Endothelial cell of umbilical vein (primary cell): ENCODE measurements around the gene ZNF892. TPM values are rescaled to one million over a fixed set of nuclear protein-coding genes. Genes with fewer than 3 reads are reported as not detected.

ENCODE experiments used
- BruUV-seq: library from RNA; stranded (reverse); fragments of 400-500 nt; replicated peaks from 2 replicates; lab custom pipeline; 2021; lab: Mats Ljungman, UMichigan
- CTCF ChIA-PET: fragments of 300-600, 350-600 bp; sonication (Branson Sonifier 250); formaldehyde crosslinking; loops from one replicate; lab custom pipeline; 2021; ENCODE audit warnings: antibody characterized with exemption, inconsistent platforms; lab: Charles Lee
- POLR2A ChIA-PET: fragments of 300-600, 350-600 bp; sonication (Branson Sonifier 250); formaldehyde crosslinking; loops from one replicate; lab custom pipeline; 2021; ENCODE audit warnings: antibody characterized with exemption, inconsistent platforms; lab: Charles Lee
- DNase-seq: peaks from one replicate; pipeline ENCODE4 v3.0.0-alpha.2; 2011; ENCODE audit warnings: low read depth, low spot score
- FAIRE-seq: peaks from 2 replicates; lab custom pipeline; 2011; peaks lifted over from hg19 to GRCh38; lab: Jason Lieb, UNC
- H2AFZ ChIP-seq: 2 replicates; pipeline ENCODE4 v1.6.0; 2012; ENCODE audit warnings: low read depth, low read length, control low read depth, inconsistent platforms
- H3K27ac ChIP-seq: 2 replicates; pipeline ENCODE4 v1.5.1; 2011; ENCODE audit warnings: low read depth, mild to moderate bottlenecking, control low read depth, low read length, moderate library complexity; ENCODE audit not compliant: insufficient read depth
- H3K27me3 ChIP-seq, 2 experiments: 2 replicates each; pipeline versions ENCODE4 v1.6.0 to v1.6.1; 2011; ENCODE audit warnings: low read length in 2 of 2, mixed read lengths in 1 of 2; ENCODE audit not compliant: control insufficient read depth in 2 of 2, insufficient read depth in 2 of 2
- H3K36me3 ChIP-seq, 2 experiments: 2 replicates in 1 of 2; 3 replicates in 1 of 2; pipeline ENCODE4 v1.5.1; 2011; ENCODE audit warnings: low read length in 2 of 2, mild to moderate bottlenecking in 1 of 2, moderate library complexity in 1 of 2; ENCODE audit not compliant: control insufficient read depth in 2 of 2, insufficient read depth in 2 of 2; ENCODE audit errors: extremely low read depth in 1 of 2
- H3K4me1 ChIP-seq: 3 replicates; pipeline ENCODE4 v1.5.1; 2011; ENCODE audit warnings: mild to moderate bottlenecking, low read length; ENCODE audit not compliant: control insufficient read depth, insufficient read depth; ENCODE audit errors: extremely low read depth
- H3K4me2 ChIP-seq: 2 replicates; pipeline ENCODE4 v1.6.1; 2011; ENCODE audit warnings: low read length, control low read depth, mixed read lengths; ENCODE audit not compliant: insufficient read depth
- H3K4me3 ChIP-seq, 3 experiments: fragments of 200-600 bp in 1 of 3; sonication (generic), shearing (Covaris generic) in 1 of 3; replicated peaks in 1 of 3; 2 replicates each; pipeline ENCODE4 v1.5.1; 2011 to 2016; ENCODE audit warnings: control low read depth in 3 of 3, low read length in 3 of 3, mild to moderate bottlenecking in 2 of 3, inconsistent platforms in 1 of 3, low read depth in 1 of 3, moderate library complexity in 1 of 3; ENCODE audit not compliant: insufficient read depth in 1 of 3
- H3K79me2 ChIP-seq: 2 replicates; pipeline ENCODE4 v1.6.0; 2012; ENCODE audit warnings: low read length, inconsistent platforms; ENCODE audit not compliant: control insufficient read depth, insufficient read depth
- H3K9ac ChIP-seq: replicated peaks from 2 replicates; pipeline ENCODE3; 2011; ENCODE audit warnings: low read length, control low read depth; ENCODE audit not compliant: insufficient read depth; ENCODE audit errors: extremely low read depth
- H3K9me1 ChIP-seq: replicated peaks from 3 replicates; pipeline ENCODE4 v1.6.0; 2011; ENCODE audit warnings: mild to moderate bottlenecking, low read length; ENCODE audit not compliant: control insufficient read depth, insufficient read depth; ENCODE audit errors: extremely low read depth
- H3K9me3 ChIP-seq: replicated peaks from 2 replicates; pipeline ENCODE4 v1.5.1; 2012; ENCODE audit warnings: low read length, inconsistent platforms; ENCODE audit not compliant: control insufficient read depth, insufficient read depth
- H4K20me1 ChIP-seq: replicated peaks from 2 replicates; pipeline ENCODE3; 2011; ENCODE audit warnings: mild to moderate bottlenecking, low read length; ENCODE audit not compliant: control insufficient read depth, insufficient read depth; ENCODE audit errors: extremely low read depth
- EZH2 ChIP-seq: IDR thresholded peaks from 2 replicates; pipeline ENCODE4 v1.6.1; 2012; ENCODE audit warnings: borderline replicate concordance, low read depth, mild to moderate bottlenecking, moderate library complexity, low read length, inconsistent platforms; ENCODE audit not compliant: severe bottlenecking
- FOS ChIP-seq: IDR thresholded peaks from 2 replicates; pipeline ENCODE4 v1.6.1; 2011; ENCODE audit warnings: mild to moderate bottlenecking, low read length, moderate library complexity, borderline replicate concordance; ENCODE audit not compliant: insufficient read depth
- GATA2 ChIP-seq: IDR thresholded peaks from 2 replicates; pipeline ENCODE4 v1.7.0; 2011; ENCODE audit warnings: low read depth, mild to moderate bottlenecking, moderate library complexity, mixed read lengths, low read length; ENCODE audit not compliant: insufficient read length, insufficient read depth
- JUN ChIP-seq: IDR thresholded peaks from 2 replicates; pipeline ENCODE4 v1.6.1; 2011; ENCODE audit warnings: borderline replicate concordance, low read depth; ENCODE audit not compliant: insufficient read length, insufficient read depth
- MYC ChIP-seq: IDR thresholded peaks from one replicate; pipeline ENCODE4 v1.6.1; 2011; ENCODE audit warnings: mild to moderate bottlenecking, low read depth, low read length
- POLR2A ChIP-seq: IDR thresholded peaks from 2 replicates; pipeline ENCODE4 v1.6.1; 2012; ENCODE audit warnings: low read depth, mild to moderate bottlenecking, control low read depth, low read length
- POLR2AphosphoS5 ChIP-seq: IDR thresholded peaks from 2 replicates; pipeline ENCODE4 v1.6.1; 2012; ENCODE audit warnings: low read depth, mild to moderate bottlenecking, control low read depth, low read length, moderate library complexity; ENCODE audit not compliant: insufficient read depth
- dilution Hi-C: fragments of 300-500 bp; cut with MboI; formaldehyde crosslinking; loops from one replicate; pipeline ENCODE4 v1.15.0; 2019; ENCODE audit warnings: low sequenced_read_pairs; ENCODE audit not compliant: extremely low pct_ligation_motif_present
- intact Hi-C: fragments of 100-400 bp; cut with micrococcal nuclease; formaldehyde crosslinking; loops from one replicate; pipeline ENCODE4 v1.10.0; 2022
- polyA plus RNA-seq, 4 experiments: library from polyadenylated mRNA; depleted of rRNA in 3 of 4; stranded (reverse) in 3 of 4; unstranded in 1 of 4; fragments of >200 nt; gene quantifications; 2 replicates each; pipeline versions ENCODE4 v1.2.1 to v1.2.3, GENCODE V29; 2011 to 2012; ENCODE audit warnings: missing spikeins in 1 of 4
- total RNA-seq: library from RNA; stranded (reverse); gene quantifications from 2 replicates; pipeline ENCODE4 v1.2.3, GENCODE V29; 2021
- TF ChIP-seq, protein P1 (sequence below): IDR thresholded peaks from 2 replicates; pipeline ENCODE4 v1.6.1; 2011; ENCODE audit not compliant: insufficient read depth, insufficient read length
- TF ChIP-seq, protein P2 (sequence below), 2 donors: IDR thresholded peaks; 1 replicate in 1 of 2; 2 replicates in 1 of 2; pipeline ENCODE4 v1.5.1; 2011; ENCODE audit warnings: low read length in 2 of 2, mild to moderate bottlenecking in 2 of 2, moderate library complexity in 2 of 2, control low read depth in 1 of 2, inconsistent platforms in 1 of 2, low read depth in 1 of 2; ENCODE audit not compliant: insufficient read depth in 1 of 2; ENCODE audit errors: extremely low read depth in 1 of 2

Gene ZNF892
- total and polyA plus RNA-seq, 2 donors (not counting 3 experiments of a cell fraction or from before 2014, with no cell fraction given) = 0.65 to 3.7 TPM

DNA sequence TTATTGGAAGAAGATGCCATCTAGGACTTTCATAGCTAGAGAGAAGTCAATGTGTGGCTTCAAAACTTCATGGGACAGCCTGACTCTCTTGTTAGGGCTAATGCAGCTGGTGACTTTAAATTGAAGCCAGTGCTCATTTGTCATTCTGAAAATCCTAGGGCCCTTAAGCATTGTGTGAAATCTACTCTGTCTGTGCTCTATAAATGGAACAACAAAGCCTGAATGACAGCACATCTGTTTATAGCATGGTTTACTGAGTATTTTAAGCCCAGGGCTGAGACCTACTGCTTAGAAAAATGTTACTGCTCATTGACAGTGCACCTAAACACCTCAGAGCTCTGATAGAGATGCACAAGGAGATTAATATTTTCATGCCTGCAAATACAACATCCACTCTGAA is 30.8 kb downstream of the ZNF892 start:
- intact Hi-C loops = no loop called here
- FAIRE-seq = no peak
- POLR2A ChIA-PET = no interaction called here

More for the DNA sequence above, 30.8 kb downstream of the ZNF892 start:
- CTCF ChIA-PET = no interaction called here
- Histone ChIP-seq H3K36me3 (no peaks in the 10 kb centered on the region), H3K4me2 (no peak overlapping the region), H3K4me3 (no peak overlapping the region), H3K79me2 (no peaks in the 10 kb centered on the region), H3K9me3 (no peaks in the 10 kb centered on the region), H3K9ac (no peak overlapping the region), H3K9me1 (no peaks in the 10 kb centered on the region), H4K20me1 (no peaks in the 10 kb centered on the region), H3K4me1 (no peaks in the 10 kb centered on the region), H3K27me3 (no peaks in the 10 kb centered on the region), H2AFZ (no peak overlapping the region), H3K27ac (no peak overlapping the region)
- no TSS peak for BruUV-seq
- dilution Hi-C loops = no loop called here
- DNase-seq = no peak
- no peak for TF ChIP-seq POLR2AphosphoS5
- no peak for TF ChIP-seq MYC
- TF ChIP-seq FOS = no peak
- TF ChIP-seq, protein P1, sequence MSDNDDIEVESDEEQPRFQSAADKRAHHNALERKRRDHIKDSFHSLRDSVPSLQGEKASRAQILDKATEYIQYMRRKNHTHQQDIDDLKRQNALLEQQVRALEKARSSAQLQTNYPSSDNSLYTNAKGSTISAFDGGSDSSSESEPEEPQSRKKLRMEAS = no peak
- TF ChIP-seq JUN = no peak
- TF ChIP-seq, protein P2, sequence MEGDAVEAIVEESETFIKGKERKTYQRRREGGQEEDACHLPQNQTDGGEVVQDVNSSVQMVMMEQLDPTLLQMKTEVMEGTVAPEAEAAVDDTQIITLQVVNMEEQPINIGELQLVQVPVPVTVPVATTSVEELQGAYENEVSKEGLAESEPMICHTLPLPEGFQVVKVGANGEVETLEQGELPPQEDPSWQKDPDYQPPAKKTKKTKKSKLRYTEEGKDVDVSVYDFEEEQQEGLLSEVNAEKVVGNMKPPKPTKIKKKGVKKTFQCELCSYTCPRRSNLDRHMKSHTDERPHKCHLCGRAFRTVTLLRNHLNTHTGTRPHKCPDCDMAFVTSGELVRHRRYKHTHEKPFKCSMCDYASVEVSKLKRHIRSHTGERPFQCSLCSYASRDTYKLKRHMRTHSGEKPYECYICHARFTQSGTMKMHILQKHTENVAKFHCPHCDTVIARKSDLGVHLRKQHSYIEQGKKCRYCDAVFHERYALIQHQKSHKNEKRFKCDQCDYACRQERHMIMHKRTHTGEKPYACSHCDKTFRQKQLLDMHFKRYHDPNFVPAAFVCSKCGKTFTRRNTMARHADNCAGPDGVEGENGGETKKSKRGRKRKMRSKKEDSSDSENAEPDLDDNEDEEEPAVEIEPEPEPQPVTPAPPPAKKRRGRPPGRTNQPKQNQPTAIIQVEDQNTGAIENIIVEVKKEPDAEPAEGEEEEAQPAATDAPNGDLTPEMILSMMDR (IDR thresholded peaks at IDR 0.05; ENCODE audit: extremely low read depth in 1 of 2, insufficient read depth in 1 of 2, low read depth in 1 of 2, low read length in 2 of 2) = no peak
- TF ChIP-seq GATA2 = no peak
- TF ChIP-seq POLR2A = no peak
- TF ChIP-seq EZH2 = no peak
